Measurements from ENCODE around the gene VIPR2. TPM values are rescaled to one million over a fixed set of nuclear protein-coding genes. Genes with fewer than 3 reads are reported as not detected.
"Not testable (repeated sequence)": the region's sequence is repeated elsewhere in the genome, so short reads cannot be mapped to it uniquely, and the experiment has no call there.

VIPR2 gene
- polyA plus RNA-seq, 3 donors, result 1.2 to 5.2 (median 4.6) TPM

DNA sequence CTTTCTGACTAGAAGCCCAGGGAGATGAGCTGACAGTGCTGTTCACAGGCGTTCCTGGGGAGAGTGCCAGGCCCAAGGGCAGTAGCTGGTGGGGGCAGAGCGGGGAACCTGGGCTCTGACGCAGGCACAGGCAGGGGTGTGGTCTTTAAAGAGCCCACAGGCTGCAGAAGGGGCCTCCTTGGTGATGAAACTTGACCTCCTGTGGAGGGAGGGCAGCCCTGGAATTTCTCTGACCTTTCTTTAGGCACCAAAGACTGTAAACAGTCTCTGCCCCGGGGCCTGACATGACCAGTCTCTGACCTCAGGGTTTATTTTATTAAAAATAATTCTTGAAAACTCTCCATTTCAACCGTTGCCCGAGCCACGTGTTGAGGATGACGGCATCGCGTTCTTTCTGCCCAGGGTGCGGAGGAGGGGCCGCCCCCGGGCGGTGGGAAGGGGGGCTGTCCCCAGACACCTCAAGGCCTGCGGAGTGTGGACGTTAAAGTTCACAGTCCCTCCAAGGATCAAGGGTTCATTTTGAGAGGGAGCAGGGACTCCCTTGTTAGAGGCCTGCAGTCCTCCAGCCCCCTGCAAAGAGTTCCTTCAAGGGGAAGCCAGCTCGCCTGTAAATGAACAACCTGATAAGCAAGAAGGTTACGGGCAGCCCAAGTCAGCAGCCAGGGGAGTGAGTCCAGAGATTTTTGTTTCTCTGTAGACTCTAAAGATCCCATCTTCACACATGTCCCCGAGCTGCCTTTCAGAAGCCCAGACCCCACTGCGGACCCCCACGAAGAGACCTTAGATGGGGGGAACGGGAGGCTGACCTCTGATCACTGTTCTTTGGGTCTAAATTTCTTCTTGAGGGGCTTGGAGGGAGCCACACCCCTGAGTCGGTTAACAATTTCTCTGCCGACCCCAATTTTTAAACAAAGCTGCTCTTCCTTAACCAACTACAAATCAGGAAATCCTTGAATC is 128.9 kb downstream of the VIPR2 start:
- 54 to 68% (median 60%) methylated on average over 24 of the region's 24 CpGs for WGBS, 3 donors
- H3K27ac ChIP-seq (ENCODE audit: low read depth, low read length), result no peak overlapping the region

DNA sequence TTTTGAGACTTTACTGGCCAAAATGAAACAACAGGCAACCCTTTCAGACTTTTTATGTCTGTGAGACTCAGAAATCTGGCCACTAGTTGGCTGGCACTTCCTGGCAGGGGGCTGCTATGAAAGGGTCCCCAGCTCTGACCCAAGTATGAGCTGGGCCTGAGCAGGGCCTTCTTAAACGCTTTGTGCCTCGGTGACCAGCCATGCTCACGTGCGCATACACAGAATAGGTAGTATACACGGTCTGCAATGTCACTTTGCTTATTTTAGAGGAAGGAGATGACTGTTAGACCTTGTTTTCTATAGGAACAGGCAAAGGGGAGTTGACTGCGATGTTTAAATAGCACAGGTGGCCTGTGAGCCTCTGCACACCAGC is 129.6 kb downstream of the VIPR2 start:
- WGBS, 3 donors, result 81 to 92% (median 83%) methylated on average over 6 of the region's 6 CpGs
- no peak overlapping the region for H3K27ac ChIP-seq (ENCODE audit: low read depth, low read length)

DNA sequence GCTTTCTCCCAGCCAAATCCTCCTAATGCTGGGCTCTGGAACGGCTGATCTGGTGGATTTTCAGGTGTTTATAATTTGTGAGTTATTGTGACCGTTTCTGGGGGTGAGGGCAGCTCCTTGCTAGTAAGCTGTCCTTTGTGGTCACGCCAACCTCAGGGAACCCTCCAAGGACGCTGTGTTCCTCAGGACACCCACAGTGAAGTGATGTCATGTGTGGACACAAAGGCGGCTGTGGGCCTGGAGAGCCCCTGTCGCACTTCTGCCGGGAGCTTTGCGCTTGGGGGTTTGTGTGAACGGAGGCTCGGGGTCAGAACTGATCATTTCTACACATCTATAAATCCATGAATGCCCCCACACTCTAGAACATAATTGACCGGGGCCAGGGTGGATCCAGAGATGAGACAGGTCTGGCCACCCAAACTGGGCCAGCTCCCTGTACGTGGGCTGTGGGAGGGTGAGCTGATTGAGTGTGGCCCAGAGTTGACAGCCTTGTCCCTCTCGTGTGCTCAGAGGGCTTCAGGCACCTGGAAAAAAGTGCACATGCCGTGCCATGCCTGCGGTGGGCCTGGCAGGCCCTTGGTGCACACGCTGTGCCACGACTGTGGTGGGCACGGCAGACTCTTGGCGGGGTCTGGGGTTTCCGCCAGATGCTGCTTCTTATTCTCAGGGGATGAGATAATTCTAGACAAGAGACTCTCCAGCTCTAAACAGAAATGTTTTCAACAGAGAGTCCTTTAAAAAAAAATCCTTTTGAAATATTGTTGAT is 130.2 kb downstream of the VIPR2 start:
- H3K27ac ChIP-seq (ENCODE audit: low read depth, low read length), result no peak overlapping the region
- 87 to 92% (median 92%) methylated on average over 20 of the region's 20 CpGs for WGBS, 3 donors

DNA sequence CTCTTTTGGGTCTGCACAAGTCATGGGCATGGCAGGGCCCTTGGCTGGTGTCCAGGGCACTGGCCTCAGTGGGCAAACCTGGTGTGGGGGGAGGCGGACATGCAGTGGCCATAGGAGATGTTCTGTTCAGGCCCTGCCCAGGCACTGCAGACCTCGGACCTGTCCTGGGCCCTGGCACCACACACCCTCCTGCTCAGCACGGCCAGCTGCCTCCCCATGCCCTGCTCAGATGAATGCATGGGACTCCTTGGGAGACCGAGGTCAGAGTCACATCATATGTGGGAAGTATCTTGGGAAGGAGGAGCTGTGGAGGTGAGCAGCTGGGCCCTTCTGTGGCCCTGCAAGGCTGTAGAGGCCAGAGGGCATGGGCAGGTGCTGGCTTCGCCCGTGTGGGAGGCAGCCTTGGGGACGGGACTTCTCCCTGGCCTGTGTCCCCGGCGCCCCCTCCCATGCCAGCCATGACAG is 130.8 kb downstream of the VIPR2 start:
- no peak overlapping the region for H3K27ac ChIP-seq (ENCODE audit: low read depth, low read length)
- WGBS, 3 donors, result 84 to 97% (median 95%) methylated on average over 9 of the region's 9 CpGs

DNA sequence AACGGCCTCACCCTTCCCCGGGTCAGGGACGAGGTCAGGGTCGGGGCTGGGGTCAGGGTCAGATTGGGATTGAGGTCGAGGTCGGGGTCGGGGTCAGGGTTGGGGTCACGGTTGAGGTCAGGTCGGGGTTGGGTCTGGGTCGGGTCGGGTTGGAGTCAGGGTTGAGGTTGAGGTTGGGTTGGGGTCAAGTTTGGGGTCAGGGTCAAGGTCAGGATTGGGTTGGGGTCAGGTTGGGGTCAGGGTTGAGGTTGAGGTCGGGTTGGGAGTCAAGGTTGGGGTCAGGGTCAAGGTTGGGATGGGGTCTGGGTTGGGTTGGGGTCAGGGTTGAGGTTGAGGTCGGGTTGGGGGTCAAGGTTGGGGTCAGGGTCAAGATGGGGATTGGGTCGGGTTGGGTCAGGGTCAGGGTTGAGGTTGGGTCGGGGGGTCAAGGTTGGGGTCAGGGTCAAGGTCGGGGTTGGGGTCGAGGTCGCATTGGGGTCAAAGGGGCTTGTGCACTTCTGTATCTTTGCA is 131.4 kb downstream of the VIPR2 start:
- H3K27ac ChIP-seq (ENCODE audit: low read depth, low read length), result no peak overlapping the region
- WGBS, 3 donors, result 86 to 89% (median 87%) methylated on average over 18 of the region's 18 CpGs

DNA sequence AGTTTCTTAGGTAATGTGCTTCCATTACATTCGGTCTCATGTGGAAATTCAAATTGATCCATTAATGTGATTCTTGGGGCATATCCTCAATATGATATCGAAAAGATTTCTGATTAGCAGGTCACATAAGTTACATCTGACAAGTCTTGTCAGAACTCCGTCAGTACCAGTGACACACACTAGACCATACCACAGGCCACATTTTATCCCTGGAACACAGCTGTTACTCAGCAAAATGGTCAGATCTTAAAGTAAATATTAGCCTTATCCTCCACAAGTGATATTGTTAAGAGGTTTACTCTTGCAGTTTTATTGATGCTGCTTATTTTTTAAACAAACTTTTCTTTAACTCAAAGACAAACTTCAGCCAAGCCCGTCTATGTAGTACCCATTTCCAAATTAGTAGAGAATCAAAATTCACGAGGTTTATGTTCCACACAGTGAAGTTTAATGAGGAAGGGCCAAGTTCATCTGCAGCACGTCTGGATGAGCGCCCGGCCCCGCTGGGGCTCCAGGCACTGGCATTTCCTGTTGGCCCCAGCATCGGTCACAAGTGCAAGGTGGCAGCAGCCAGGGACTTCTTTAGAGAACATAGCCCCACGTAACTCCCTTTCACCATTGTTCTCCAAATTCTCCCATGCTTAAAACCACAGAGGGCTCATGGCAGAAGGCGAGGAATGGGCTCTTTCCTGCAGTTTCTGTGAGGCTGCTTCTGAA is 132.2 kb downstream of the VIPR2 start:
- no peak overlapping the region for H3K27ac ChIP-seq (ENCODE audit: low read depth, low read length)
- 28 to 48% (median 35%) methylated on average over 12 of the region's 12 CpGs for WGBS, 3 donors

DNA sequence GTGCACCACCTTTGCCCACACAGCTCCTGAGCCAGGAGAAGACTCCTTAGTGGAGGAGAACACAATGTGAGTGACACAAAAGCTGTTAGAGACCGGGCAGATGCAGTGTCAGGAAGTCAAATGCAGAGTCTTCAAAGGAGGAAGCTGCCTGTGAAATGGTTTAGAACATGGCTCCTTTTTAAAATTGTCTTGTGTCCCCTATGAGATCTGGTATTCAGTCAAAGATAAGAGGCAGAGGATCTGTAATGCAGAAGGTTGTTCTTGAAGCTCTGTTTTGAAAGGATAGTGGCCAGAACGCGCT is 133.0 kb downstream of the VIPR2 start:
- H3K27ac ChIP-seq (ENCODE audit: low read depth, low read length), result no peak overlapping the region
- WGBS, 3 donors, result 76 to 93% (median 81%) methylated on average over 3 of the region's 3 CpGs

DNA sequence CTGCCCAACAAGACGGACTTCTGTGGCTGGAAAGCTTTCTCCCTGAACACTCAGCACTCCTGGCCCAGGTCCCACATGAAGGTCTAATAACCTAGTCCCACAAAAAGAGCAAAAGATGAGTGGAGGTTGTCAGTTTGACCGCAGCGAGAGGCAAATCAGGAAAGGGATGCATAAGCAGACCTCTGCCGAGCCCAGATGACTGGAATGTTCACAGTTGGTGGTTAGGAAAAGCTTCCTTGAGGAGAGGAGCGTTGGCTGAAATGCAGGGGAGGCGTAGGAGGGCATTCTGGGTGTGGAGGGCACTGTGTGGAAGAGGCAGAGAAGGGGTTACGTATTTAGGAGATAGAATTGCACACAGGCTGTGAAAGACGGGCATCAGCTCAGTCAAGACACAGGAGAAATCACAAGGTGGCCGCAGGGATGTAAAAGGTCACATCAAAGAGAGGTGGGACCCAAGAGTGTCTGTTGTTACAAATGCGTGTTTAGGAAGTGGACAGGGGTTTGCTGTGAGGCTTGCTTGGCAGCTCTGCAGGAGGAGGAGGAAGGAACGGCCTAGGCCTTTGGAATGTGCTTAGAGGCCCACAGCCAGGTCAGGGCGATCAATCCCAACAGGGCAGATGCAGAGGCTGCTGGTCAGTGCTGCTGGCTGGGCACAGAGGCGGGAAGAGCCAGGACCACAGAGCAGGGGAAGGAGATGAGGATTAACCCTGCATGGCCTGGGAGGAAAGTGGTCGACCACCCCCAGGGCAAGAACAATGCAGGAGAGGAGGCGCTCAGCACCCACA is 133.5 kb downstream of the VIPR2 start:
- 71 to 85% (median 77%) methylated on average over 15 of the region's 15 CpGs for WGBS, 3 donors
- no peak overlapping the region for H3K27ac ChIP-seq (ENCODE audit: low read depth, low read length)

DNA sequence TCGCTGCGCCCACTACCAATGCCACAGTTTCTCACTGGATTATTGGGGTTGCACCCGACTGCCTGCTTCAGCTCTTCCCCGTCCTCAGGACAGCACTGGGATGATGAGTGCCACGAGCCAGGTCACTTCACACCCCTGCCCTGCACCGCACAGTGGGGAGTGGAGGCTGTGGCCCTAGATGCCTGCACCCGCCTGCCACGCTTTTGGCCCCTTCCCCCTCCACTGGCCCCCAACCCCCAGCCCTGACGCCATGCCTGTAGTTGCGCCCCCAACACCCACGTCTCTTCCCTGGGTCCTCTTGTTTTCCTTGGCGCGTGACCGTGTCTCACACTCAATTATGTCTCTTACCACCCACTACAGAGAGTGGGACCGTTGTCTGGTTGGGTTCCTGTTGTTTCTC is 134.3 kb downstream of the VIPR2 start:
- no peak overlapping the region for H3K27ac ChIP-seq (ENCODE audit: low read depth, low read length)
- 93 to 94% (median 93%) methylated on average over 15 of the region's 15 CpGs for WGBS, 3 donors

DNA sequence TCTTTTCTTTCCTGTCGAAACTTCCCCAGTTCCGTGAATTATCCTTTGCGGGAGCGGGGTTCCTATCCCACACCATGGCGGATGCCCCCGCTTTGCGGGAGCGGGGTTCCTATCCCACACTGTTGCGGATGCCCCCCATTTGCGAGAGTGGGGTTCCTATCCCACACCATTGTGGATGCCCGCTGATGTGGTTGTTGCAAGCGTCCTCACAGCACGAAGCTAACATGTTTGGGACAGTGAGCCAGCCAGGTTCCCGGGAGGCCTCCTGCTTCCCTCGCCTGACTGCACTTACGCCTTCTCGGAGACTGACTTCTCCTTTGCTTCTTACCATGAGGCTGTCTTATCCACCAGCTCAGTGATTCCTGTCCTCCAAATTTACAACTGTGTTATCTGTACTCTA is 134.7 kb downstream of the VIPR2 start:
- WGBS, 3 donors, result 82 to 93% (median 85%) methylated on average over 17 of the region's 17 CpGs
- no peak overlapping the region for H3K27ac ChIP-seq (ENCODE audit: low read depth, low read length)

DNA sequence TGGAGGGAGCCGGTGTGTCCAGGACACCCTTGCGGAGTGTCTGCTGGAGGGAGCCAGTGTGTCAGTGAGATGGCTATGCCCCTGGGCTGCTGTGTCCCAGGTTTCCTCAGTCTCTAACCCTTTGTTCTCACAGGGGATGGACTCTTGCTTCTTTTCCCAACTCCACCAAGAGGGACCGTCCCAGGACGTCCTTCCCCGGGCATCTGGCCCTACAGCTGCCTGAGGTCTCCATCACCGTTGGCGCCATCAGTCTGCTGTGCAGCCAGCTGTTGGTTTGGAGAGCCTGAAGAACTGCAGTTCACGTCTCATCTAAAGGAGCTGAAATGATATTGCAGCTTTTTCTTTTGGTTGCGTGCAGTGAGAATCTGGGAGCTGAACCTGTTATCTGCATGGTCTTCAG is 136.2 kb downstream of the VIPR2 start:
- no peak overlapping the region for H3K27ac ChIP-seq (ENCODE audit: low read depth, low read length)
- WGBS, 3 donors, result 90 to 92% (median 92%) methylated on average over 9 of the region's 9 CpGs

DNA sequence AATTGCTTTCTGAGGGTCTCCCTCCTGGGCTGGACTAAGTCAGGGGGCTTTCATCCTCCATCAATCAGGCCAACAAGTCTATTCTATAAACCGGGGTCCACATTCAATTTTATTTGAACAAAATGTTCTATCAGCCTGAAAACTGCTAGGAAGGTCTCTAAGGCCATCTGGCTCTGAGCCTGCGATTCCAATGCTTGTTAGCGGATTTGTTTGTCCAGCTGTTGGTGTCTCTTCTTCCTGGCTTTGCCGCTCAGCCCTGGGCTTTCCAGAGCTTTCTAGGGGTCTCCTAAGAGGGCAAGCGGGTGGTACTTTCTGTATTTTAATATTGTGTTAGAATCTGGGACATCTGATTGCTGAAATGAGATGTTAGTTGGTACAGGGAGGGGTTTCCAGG is 136.7 kb downstream of the VIPR2 start:
- 55 to 86% (median 83%) methylated on average over 5 of the region's 5 CpGs for WGBS, 3 donors
- H3K27ac ChIP-seq (ENCODE audit: low read depth, low read length), result no peak overlapping the region

DNA sequence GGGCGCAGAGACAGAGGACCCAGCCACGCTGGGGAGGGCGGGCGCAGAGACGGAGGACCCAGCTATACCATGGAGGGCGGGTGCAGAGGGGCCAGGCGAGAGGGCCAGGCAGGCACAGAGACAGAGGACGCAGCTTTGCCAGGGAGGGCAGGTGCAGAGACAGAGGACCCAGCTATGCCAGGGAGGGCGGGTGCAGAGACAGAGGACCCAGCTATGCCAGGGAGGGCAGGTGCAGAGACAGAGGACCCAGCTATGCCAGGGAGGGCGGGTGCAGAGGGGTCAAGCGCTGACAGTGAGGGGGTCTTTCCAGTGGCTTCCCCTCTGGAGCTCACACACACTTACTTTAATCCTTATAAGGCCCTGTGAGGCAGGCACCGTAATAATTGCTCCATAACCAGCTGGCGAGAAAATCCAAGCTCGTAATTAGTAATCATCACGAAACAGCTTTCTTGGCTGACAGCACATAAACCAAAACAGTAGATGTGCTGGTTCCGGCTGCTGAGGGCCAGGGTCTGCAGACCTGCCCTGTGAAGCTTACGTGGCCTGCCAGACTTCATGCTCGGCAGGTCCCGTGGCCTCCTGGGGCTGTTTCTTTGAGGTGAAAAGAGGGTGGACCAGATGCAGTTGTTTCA is 137.2 kb downstream of the VIPR2 start:
- H3K27ac ChIP-seq (ENCODE audit: low read depth, low read length), result no peak overlapping the region
- WGBS, 3 donors, result 95% methylated on average over 19 of the region's 19 CpGs

DNA sequence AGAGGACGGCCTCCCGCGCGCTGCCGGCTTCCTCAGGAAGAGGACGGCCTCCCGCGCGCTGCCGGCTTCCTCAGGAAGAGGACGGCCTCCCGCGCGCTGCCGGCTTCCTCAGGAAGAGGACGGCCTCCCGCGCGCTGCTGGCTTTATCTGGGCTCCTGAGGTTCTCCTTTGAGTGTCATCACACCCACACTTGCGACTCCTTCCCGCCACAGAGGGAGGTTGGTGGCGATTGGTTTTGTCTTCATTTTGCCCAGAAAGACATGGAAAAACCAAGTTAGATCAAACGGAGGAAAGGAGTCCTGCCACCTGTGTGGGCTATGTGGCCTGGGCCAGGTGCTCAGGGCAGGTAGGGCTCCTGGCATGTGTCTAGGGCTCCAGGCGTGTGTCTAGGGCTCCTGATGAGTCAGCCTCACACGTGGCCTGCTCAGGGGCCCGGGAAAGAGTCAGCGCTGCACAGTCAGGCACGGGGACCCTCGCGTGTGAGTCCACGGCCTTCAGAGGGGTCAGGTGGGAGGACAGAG is 138.0 kb downstream of the VIPR2 start:
- H3K27ac ChIP-seq (ENCODE audit: low read depth, low read length), result no peak overlapping the region
- WGBS, 3 donors, result 83 to 90% (median 88%) methylated on average over 16 to 31 of the region's 31 CpGs

DNA sequence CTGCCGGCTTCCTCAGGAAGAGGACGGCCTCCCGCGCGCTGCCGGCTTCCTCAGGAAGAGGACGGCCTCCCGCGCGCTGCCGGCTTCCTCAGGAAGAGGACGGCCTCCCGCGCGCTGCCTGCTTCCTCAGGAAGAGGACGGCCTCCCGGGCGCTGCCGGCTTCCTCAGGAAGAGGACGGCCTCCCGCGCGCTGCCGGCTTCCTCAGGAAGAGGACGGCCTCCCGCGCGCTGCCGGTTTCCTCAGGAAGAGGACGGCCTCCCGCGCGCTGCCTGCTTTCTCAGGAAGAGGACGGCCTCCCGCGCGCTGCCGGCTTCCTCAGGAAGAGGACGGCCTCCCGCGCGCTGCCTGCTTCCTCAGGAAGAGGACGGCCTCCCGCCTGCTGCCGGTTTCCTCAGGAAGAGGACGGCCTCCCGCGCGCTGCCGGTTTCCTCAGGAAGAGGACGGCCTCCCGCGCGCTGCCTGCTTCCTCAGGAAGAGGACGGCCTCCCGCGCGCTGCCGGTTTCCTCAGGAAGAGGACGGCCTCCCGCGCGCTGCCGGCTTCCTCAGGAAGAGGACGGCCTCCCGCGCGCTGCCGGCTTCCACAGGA is 138.6 kb downstream of the VIPR2 start:
- not testable (repeated sequence) for H3K27ac ChIP-seq (ENCODE audit: low read depth, low read length)
- 67 to 100% (median 92%) methylated on average over 1 to 57 of the region's 69 CpGs for WGBS, 3 donors

DNA sequence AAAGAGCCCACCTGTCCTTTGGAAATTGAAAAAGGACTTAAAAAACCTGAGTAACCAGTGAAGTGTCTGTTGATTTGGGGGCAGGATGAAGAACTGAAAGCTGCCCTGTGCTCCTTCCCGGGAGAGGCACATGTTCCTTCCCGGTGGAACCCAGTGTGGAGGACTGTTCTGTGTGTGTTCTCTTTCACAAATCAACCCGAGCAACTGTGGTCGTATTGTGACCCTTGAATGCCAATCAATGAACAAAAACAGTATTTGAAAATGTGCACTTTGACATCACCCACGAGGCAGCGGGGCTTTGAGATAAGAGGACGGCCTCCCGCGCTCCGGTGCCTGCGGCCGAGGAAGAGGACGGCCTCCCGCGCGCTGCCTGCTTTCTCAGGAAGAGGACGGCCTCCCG is 139.0 kb downstream of the VIPR2 start:
- 83 to 87% (median 84%) methylated on average over 18 of the region's 18 CpGs for WGBS, 3 donors
- H3K27ac ChIP-seq (ENCODE audit: low read depth, low read length), result no peak overlapping the region

DNA sequence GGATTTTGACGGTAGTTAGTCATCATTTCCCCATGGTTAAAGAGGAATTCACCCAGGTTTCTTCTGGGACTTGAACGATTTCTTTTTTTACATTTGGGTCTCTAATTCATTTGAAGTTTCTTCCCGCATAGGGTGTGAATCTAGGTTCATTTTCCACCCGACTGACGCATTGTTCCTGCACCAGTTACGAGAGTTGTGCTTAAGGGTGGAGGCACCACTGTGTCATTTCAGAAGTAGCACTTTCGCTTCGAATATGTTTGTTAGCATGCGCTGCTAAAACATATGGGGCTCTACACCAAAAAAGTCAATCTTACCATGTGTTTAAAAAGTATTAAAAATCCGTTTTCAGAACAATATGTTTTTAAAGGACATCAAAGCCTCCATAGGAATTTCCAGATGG is 140.3 kb downstream of the VIPR2 start:
- no peak overlapping the region for H3K27ac ChIP-seq (ENCODE audit: low read depth, low read length)
- 85 to 91% (median 88%) methylated on average over 10 of the region's 10 CpGs for WGBS, 3 donors
